Chondrocyte (in vitro differentiated cells): ENCODE measurements around the gene CPVL. TPM values are rescaled to one million over a fixed set of nuclear protein-coding genes. Genes with fewer than 3 reads are reported as not detected.

Source experiments
- DNase-seq: peaks from one replicate; pipeline ENCODE4 v3.0.0; 2021; ENCODE audit warnings: mixed read lengths, low spot score
- H3K27ac Mint-ChIP-seq: one replicate; pipeline ENCODE4 v1.8.0; 2021; ENCODE audit warnings: mild to moderate bottlenecking, moderate library complexity, mixed read lengths; ENCODE audit not compliant: unreplicated experiment
- H3K27me3 Mint-ChIP-seq: 2 replicates; pipeline ENCODE4 v1.8.0; 2021; ENCODE audit warnings: low read depth, mixed read lengths
- H3K36me3 Mint-ChIP-seq: 2 replicates; pipeline ENCODE4 v1.8.0; 2021; ENCODE audit warnings: low read depth, mixed read lengths
- H3K4me1 Mint-ChIP-seq: 2 replicates; pipeline ENCODE4 v1.8.0; 2021; ENCODE audit warnings: low read depth, mild to moderate bottlenecking, mixed read lengths
- H3K4me3 Mint-ChIP-seq: one replicate; pipeline ENCODE4 v1.8.0; 2021; ENCODE audit warnings: mild to moderate bottlenecking, moderate library complexity, mixed read lengths; ENCODE audit not compliant: unreplicated experiment
- H3K9me3 Mint-ChIP-seq: 2 replicates; pipeline ENCODE4 v1.8.0; 2021; ENCODE audit warnings: low read depth, mixed read lengths
- total RNA-seq: library from RNA; stranded (reverse); gene quantifications from 3 replicates; pipeline ENCODE4 v1.2.1, GENCODE V29; 2021
- TF ChIP-seq, protein P1 (sequence below): fragments of 200-600 bp; sonication (generic); IDR thresholded peaks from 2 replicates; pipeline ENCODE4 v1.5.0; 2021; ENCODE audit warnings: antibody characterized with exemption, mild to moderate bottlenecking, moderate library complexity

CPVL gene
- total RNA-seq, 1 donor from 2014 or later: 4.9 TPM

DNA sequence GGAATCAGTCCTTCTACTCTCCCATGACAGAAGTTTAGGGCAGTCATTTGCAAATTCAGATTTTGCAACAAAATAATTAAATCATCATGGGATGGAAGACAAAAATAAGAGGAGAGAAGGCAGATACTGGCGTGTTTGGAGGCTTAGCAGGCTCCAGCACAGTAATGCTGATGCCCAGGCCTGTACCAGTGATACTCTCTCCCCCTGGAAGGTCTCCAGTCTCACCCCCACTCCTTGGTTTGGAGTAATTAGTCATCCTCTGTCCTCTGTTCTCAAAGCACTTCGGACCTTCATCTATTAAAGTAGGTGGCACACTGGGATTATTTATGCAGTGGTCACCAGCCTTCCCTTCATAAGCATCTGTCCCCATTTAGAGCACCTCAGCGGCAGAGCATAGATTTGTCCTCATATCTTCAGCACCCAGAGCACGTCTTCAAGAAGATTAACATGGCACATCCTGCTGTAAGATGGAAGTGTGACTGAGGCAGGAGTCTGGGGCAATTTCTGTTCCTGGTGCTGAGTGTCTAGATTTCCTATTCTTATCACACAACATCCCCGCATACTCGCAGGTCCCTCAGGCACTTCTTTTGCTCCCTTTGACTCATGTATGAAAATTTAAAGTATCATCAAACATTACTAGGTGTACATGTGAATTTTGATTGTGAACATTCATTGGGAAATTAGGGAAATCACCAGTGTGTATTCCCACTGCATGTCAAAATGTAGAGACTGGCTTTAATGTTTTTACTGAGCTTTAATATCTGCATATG lies 156.9 kb downstream of the CPVL start:
- Mint-ChIP-seq H3K27ac (peak overlapping the region; percentile 83), H3K36me3 (no peaks in the 10 kb centered on the region), H3K4me1 (peaks cover 52% of the 10 kb centered on the region), H3K9me3 (peaks cover 7% of the 10 kb centered on the region), H3K27me3 (no peaks in the 10 kb centered on the region), H3K4me3 (no peak overlapping the region)
- no peak for DNase-seq
- TF ChIP-seq, protein P1, sequence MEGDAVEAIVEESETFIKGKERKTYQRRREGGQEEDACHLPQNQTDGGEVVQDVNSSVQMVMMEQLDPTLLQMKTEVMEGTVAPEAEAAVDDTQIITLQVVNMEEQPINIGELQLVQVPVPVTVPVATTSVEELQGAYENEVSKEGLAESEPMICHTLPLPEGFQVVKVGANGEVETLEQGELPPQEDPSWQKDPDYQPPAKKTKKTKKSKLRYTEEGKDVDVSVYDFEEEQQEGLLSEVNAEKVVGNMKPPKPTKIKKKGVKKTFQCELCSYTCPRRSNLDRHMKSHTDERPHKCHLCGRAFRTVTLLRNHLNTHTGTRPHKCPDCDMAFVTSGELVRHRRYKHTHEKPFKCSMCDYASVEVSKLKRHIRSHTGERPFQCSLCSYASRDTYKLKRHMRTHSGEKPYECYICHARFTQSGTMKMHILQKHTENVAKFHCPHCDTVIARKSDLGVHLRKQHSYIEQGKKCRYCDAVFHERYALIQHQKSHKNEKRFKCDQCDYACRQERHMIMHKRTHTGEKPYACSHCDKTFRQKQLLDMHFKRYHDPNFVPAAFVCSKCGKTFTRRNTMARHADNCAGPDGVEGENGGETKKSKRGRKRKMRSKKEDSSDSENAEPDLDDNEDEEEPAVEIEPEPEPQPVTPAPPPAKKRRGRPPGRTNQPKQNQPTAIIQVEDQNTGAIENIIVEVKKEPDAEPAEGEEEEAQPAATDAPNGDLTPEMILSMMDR: no peak

DNA sequence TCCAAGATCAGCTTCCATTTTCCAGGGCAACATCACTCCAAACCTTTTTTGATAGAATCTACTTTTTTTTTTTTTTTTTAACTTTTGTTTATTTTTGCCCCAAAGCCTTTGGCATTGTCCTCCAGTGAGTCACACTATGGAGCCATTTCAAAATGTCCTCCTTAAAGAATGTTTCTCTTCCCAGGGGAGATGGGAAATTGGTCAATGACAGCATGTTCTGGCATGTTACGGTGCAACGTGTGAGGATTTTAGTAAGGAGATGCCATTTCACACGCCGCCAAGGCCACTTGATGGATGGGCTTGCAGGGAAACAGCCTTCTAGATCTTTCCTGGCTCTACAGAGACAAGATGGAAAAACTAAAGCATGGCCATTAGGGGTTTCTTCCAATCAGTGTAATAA lies 157.5 kb downstream of the CPVL start:
- no peaks in the 10 kb centered on the region for H3K36me3 Mint-ChIP-seq
- H3K4me3 Mint-ChIP-seq: no peak overlapping the region
- H3K9me3 Mint-ChIP-seq: peaks cover 7% of the 10 kb centered on the region
- H3K27me3 Mint-ChIP-seq: no peaks in the 10 kb centered on the region
- TF ChIP-seq, protein P1: no peak
- H3K4me1 Mint-ChIP-seq: peaks cover 56% of the 10 kb centered on the region
- peak overlapping the region; percentile 83 for H3K27ac Mint-ChIP-seq
- no peak for DNase-seq

DNA sequence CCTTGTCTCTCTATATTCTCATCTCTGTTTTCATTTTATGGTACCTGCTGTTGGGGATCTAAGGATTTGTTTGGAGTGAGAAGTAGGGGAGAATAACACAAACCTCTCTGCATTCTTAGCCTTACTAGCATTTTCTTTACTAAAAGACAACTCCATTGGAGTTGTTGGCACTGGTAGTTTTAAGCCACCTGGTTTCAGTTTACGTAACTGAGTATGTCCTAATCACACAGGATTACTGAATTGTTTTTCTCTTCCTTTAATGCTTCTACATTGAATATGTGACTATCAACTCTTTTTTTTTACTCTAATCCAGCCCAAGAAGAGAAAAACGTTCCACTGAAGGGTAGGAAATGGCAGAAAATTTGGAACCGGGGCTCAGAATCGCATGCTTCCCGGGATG lies 158.2 kb downstream of the CPVL start:
- H3K9me3 Mint-ChIP-seq: peaks cover 7% of the 10 kb centered on the region
- no peaks in the 10 kb centered on the region for H3K27me3 Mint-ChIP-seq
- TF ChIP-seq, protein P1: no peak

GRCh38 chr7:28986765-28987110 lies 159.6 kb downstream of the CPVL start:
- H3K4me1 Mint-ChIP-seq: peaks cover 56% of the 10 kb centered on the region
- H3K27ac Mint-ChIP-seq: no peak overlapping the region
- no peak overlapping the region for H3K4me3 Mint-ChIP-seq
- H3K9me3 Mint-ChIP-seq: peaks cover 7% of the 10 kb centered on the region
- DNase-seq: no peak
- TF ChIP-seq, protein P1: no peak
- no peaks in the 10 kb centered on the region for H3K27me3 Mint-ChIP-seq
- H3K36me3 Mint-ChIP-seq: no peaks in the 10 kb centered on the region

More for the DNA sequence above, 158.2 kb downstream of the CPVL start:
- H3K4me1 Mint-ChIP-seq: peaks cover 56% of the 10 kb centered on the region
- H3K36me3 Mint-ChIP-seq: no peaks in the 10 kb centered on the region
- no peak for DNase-seq
- no peak overlapping the region for H3K4me3 Mint-ChIP-seq
- H3K27ac Mint-ChIP-seq: no peak overlapping the region

DNA sequence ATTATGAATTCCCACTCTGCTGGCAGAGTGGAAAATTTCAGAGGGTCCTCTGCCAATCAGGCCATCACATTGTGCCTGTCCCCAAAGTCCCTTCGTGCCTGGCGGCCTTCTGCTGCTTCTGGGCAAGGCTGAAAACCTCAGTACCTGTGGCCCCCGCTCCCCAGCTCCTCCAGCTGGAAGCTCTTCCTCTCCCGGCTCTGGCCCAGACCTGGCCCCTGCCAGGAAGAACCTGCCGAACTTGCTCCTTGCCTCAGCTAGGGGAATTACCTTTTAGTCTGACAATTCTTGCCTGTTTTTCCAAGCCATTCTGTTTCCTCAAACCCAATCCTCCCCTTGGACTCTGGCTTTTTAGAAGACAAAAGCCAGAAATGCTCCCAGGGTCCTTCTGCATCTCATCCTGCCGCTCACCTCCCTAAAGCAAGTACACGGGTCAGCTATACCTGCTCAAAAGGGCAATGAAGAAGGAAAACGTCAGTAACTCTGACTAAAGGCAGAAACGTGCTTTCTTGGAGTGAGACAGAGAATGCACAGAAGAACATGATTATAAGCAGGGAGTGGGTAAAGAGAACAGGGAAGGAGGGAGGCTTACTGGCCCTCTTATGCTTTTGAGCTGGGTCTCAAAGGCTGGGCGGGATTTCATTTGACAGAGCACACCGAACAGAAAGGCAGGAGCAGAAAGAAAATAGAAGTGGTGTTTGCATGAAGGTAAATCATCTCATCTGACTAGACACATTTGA lies 160.1 kb downstream of the CPVL start:
- Mint-ChIP-seq H3K27ac (no peak overlapping the region), H3K9me3 (peaks cover 7% of the 10 kb centered on the region), H3K4me3 (no peak overlapping the region), H3K27me3 (no peaks in the 10 kb centered on the region), H3K36me3 (no peaks in the 10 kb centered on the region), H3K4me1 (peaks cover 56% of the 10 kb centered on the region)
- TF ChIP-seq, protein P1: no peak
- no peak for DNase-seq
